Esophagus squamous epithelium (tissue), 4 donors: ENCODE measurements around the gene RABGAP1L.

Source experiments
- POLR2A ChIP-seq, 4 donors: fragments of 450-650 bp; IDR thresholded peaks; one replicate each; pipeline ENCODE4 v1.6.1; 2017; ENCODE audit warnings: antibody characterized with exemption in 4 of 4, mild to moderate bottlenecking in 4 of 4, moderate library complexity in 3 of 4
- TF ChIP-seq, protein P1 (sequence below), 6 experiments: fragments of 450-650 bp in 4 of 6; fragments of 200-600 bp in 2 of 6; sonication (generic) in 2 of 6; IDR thresholded peaks; one replicate each; pipeline ENCODE4 v1.5.1; 2016 to 2019; ENCODE audit warnings: antibody characterized with exemption in 6 of 6, mild to moderate bottlenecking in 4 of 6, moderate library complexity in 4 of 6

DNA sequence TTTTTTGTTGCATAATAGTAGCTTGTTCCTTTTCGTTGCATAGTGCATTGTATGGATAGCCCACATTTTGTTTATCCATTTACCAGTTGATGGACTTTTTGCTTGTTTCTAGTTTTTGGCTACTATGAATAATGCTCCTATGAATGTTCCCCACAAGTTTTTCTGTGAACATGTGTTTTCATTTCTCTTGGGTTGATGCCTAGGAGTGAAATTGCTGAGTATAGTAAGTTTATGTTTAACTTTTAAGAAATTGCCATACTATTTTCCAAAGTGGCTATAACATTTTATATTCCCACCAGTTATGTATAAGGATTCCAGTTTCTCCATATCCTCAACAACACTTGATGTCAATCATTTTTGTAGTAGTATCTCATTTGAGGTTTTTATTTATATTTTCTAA lies 755.7 kb downstream of the RABGAP1L start:
- TF ChIP-seq, protein P1, sequence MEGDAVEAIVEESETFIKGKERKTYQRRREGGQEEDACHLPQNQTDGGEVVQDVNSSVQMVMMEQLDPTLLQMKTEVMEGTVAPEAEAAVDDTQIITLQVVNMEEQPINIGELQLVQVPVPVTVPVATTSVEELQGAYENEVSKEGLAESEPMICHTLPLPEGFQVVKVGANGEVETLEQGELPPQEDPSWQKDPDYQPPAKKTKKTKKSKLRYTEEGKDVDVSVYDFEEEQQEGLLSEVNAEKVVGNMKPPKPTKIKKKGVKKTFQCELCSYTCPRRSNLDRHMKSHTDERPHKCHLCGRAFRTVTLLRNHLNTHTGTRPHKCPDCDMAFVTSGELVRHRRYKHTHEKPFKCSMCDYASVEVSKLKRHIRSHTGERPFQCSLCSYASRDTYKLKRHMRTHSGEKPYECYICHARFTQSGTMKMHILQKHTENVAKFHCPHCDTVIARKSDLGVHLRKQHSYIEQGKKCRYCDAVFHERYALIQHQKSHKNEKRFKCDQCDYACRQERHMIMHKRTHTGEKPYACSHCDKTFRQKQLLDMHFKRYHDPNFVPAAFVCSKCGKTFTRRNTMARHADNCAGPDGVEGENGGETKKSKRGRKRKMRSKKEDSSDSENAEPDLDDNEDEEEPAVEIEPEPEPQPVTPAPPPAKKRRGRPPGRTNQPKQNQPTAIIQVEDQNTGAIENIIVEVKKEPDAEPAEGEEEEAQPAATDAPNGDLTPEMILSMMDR (IDR thresholded peaks at IDR 0.05) = no peak
- TF ChIP-seq POLR2A (IDR thresholded peaks at IDR 0.05) = no peak
